Measurements from ENCODE around the gene XIAP.

The XIAP gene

GRCh38 chrX:123962006-123962467 lies 102.2 kb downstream of the XIAP start:
- no peak for DNase-seq

- peak; percentile 93 for DNase-seq
These were observed 103.0 kb downstream of the XIAP start for GRCh38 chrX:123962794-123963373.
